ENCODE data around the gene OR8D2.

The OR8D2 gene

GRCh38 chr11:124313131-124313530, 6.9 kb downstream of the OR8D2 start:
- in situ Hi-C loops (cut with MboI; ENCODE audit: low pct_unique_long_range_greater_than_20kb, low sequenced_read_pairs, unreplicated experiment): no loop called here
- no peak for DNase-seq (ENCODE audit: low spot score)
- TF ChIP-seq CTCF (IDR thresholded peaks at IDR 0.05; ENCODE audit: extremely low read depth, insufficient read depth, missing control alignments): no peak

GRCh38 chr11:124311670-124312069, 8.3 kb downstream of the OR8D2 start:
- no peak for DNase-seq (ENCODE audit: low spot score)
- TF ChIP-seq CTCF (IDR thresholded peaks at IDR 0.05; ENCODE audit: extremely low read depth, insufficient read depth, missing control alignments): no peak
- in situ Hi-C loops (cut with MboI; ENCODE audit: low pct_unique_long_range_greater_than_20kb, low sequenced_read_pairs, unreplicated experiment): no loop called here

- TF ChIP-seq CTCF (IDR thresholded peaks at IDR 0.05; ENCODE audit: extremely low read depth, insufficient read depth, missing control alignments): no peak
- in situ Hi-C loops (cut with MboI; ENCODE audit: low pct_unique_long_range_greater_than_20kb, low sequenced_read_pairs, unreplicated experiment): no loop called here
- no peak for DNase-seq (ENCODE audit: low spot score)
These were observed 8.7 kb downstream of the OR8D2 start for GRCh38 chr11:124311269-124311668.

- no peak for TF ChIP-seq CTCF (IDR thresholded peaks at IDR 0.05; ENCODE audit: extremely low read depth, insufficient read depth, missing control alignments)
- no peak for DNase-seq (ENCODE audit: low spot score)
- in situ Hi-C loops (cut with MboI; ENCODE audit: low pct_unique_long_range_greater_than_20kb, low sequenced_read_pairs, unreplicated experiment): no loop called here
These were observed 9.3 kb downstream of the OR8D2 start for GRCh38 chr11:124310721-124311120.

- DNase-seq (ENCODE audit: low spot score): no peak
- no peak for TF ChIP-seq CTCF (IDR thresholded peaks at IDR 0.05; ENCODE audit: extremely low read depth, insufficient read depth, missing control alignments)
- in situ Hi-C loops (cut with MboI; ENCODE audit: low pct_unique_long_range_greater_than_20kb, low sequenced_read_pairs, unreplicated experiment): no loop called here
These were observed 12.9 kb downstream of the OR8D2 start for GRCh38 chr11:124307093-124307492.

- in situ Hi-C loops (cut with MboI; ENCODE audit: low pct_unique_long_range_greater_than_20kb, low sequenced_read_pairs, unreplicated experiment): no loop called here
- no peak for TF ChIP-seq CTCF (IDR thresholded peaks at IDR 0.05; ENCODE audit: extremely low read depth, insufficient read depth, missing control alignments)
These were observed 17.5 kb downstream of the OR8D2 start for GRCh38 chr11:124302347-124303125.

More at GRCh38 chr11:124302347-124303125, 17.5 kb downstream of the OR8D2 start:
- DNase-seq (ENCODE audit: low spot score): no peak

Measured in GM13977 (cell line).